B cell (primary cell): Measurements from ENCODE around the gene SORT1. TPM values are rescaled to one million over a fixed set of nuclear protein-coding genes. Genes with fewer than 3 reads are reported as not detected.

Experiments used
- ATAC-seq: fragments of 200-7000 bp; cut with Tn5 transposase; one replicate; pipeline ENCODE4 v1.10.0; 2021; ENCODE audit warnings: low read depth, mild to moderate bottlenecking, moderate number of reproducible peaks, moderate library complexity
- CTCF ChIA-PET: fragments of 350-600 bp; sonication (Branson Sonifier 250); formaldehyde crosslinking; loops from one replicate; lab custom pipeline; 2021; ENCODE audit warnings: antibody characterized with exemption, inconsistent platforms; lab: Charles Lee
- POLR2A ChIA-PET: fragments of 350-600 bp; sonication (Branson Sonifier 250); formaldehyde crosslinking; loops from one replicate; lab custom pipeline; 2021; ENCODE audit warnings: antibody characterized with exemption; lab: Charles Lee
- DNase-seq: peaks from one replicate; pipeline ENCODE4 v3.0.0; 2013
- H2AFZ ChIP-seq: 2 replicates; pipeline ENCODE4 v1.6.1; 2012; ENCODE audit warnings: mild to moderate bottlenecking, low read depth, low read length; ENCODE audit not compliant: insufficient read depth, poor library complexity, severe bottlenecking
- H3K27ac ChIP-seq, 2 donors: 1 replicate in 1 of 2; 2 replicates in 1 of 2; pipeline ENCODE4 v1.5.1; 2012 to 2013; ENCODE audit warnings: low read length in 2 of 2, mild to moderate bottlenecking in 2 of 2, moderate library complexity in 1 of 2
- H3K27me3 ChIP-seq, 4 experiments: fragments of 200-600 bp in 1 of 4; sonication (generic) in 1 of 4; replicated peaks in 1 of 4; 1 replicate in 2 of 4; 2 replicates in 2 of 4; pipeline versions ENCODE4 v1.6.1 to v1.7.0; 2013 to 2016; ENCODE audit warnings: low read length in 3 of 4, mild to moderate bottlenecking in 2 of 4, mixed read lengths in 1 of 4, moderate library complexity in 1 of 4; ENCODE audit not compliant: insufficient read depth in 4 of 4, control insufficient read depth in 3 of 4; ENCODE audit errors: control extremely low read depth in 1 of 4
- H3K36me3 ChIP-seq, 2 experiments: replicated peaks in 1 of 2; 1 replicate in 1 of 2; 2 replicates in 1 of 2; pipeline versions ENCODE4 v1.6.1 to v1.7.1; 2013; ENCODE audit warnings: low read length in 1 of 2; ENCODE audit not compliant: insufficient read depth in 2 of 2, control insufficient read depth in 1 of 2; ENCODE audit errors: control extremely low read depth in 1 of 2, extremely low read depth in 1 of 2
- H3K4me1 ChIP-seq, 2 donors: fragments of 200-600 bp in 1 of 2; sonication (generic) in 1 of 2; 1 replicate in 1 of 2; 2 replicates in 1 of 2; pipeline versions ENCODE4 v1.5.1 to v1.6.1; 2013 to 2017; ENCODE audit warnings: low read length in 2 of 2; ENCODE audit not compliant: control insufficient read depth in 2 of 2, insufficient read depth in 2 of 2
- H3K4me2 ChIP-seq: replicated peaks from 2 replicates; pipeline ENCODE3; 2012; ENCODE audit warnings: mild to moderate bottlenecking, low read depth, low read length; ENCODE audit not compliant: poor library complexity, severe bottlenecking
- H3K4me3 ChIP-seq, 5 experiments: fragments of 200-600 bp in 1 of 5; sonication (generic) in 1 of 5; 1 replicate in 3 of 5; 2 replicates in 2 of 5; pipeline versions ENCODE4 v1.5.1 to v1.7.0; 2011 to 2016; ENCODE audit warnings: low read length in 4 of 5, mild to moderate bottlenecking in 4 of 5, low read depth in 2 of 5, control low read depth in 1 of 5, moderate library complexity in 1 of 5; ENCODE audit not compliant: insufficient read depth in 1 of 5; ENCODE audit errors: control extremely low read depth in 1 of 5, extremely low read depth in 1 of 5
- H3K79me2 ChIP-seq: fragments of 200-600 bp; sonication (generic); one replicate; pipeline ENCODE4 v1.6.0; 2016; ENCODE audit warnings: low read length; ENCODE audit not compliant: control insufficient read depth, insufficient read depth
- H3K9ac ChIP-seq: fragments of 200-600 bp; sonication (generic); 2 replicates; pipeline ENCODE4 v1.6.1; 2017; ENCODE audit warnings: mild to moderate bottlenecking, low read length, moderate library complexity
- H3K9me3 ChIP-seq, 3 donors: one replicate each; pipeline versions ENCODE4 v1.6.1 to v1.7.1; 2013; ENCODE audit warnings: low read length in 2 of 3; ENCODE audit not compliant: control insufficient read depth in 2 of 3, insufficient read depth in 1 of 3; ENCODE audit errors: control extremely low read depth in 1 of 3
- H4K20me1 ChIP-seq: 2 replicates; pipeline ENCODE4 v1.6.0; 2012; ENCODE audit warnings: mild to moderate bottlenecking, low read length; ENCODE audit not compliant: insufficient read depth, control insufficient read depth, poor library complexity, severe bottlenecking
- H3K27ac Mint-ChIP-seq: one replicate; pipeline ENCODE4 v1.8.0; 2021; ENCODE audit warnings: mixed read lengths
- H3K27me3 Mint-ChIP-seq: one replicate; pipeline ENCODE4 v1.8.0; 2021; ENCODE audit warnings: mixed read lengths
- H3K4me1 Mint-ChIP-seq: one replicate; pipeline ENCODE4 v1.8.0; 2021; ENCODE audit warnings: mixed read lengths
- H3K4me3 Mint-ChIP-seq: one replicate; pipeline ENCODE4 v1.8.0; 2021; ENCODE audit warnings: mixed read lengths
- H3K9me3 Mint-ChIP-seq: one replicate; pipeline ENCODE4 v1.8.0; 2022; ENCODE audit warnings: mixed read lengths; ENCODE audit not compliant: insufficient read depth
- EZH2 ChIP-seq: IDR thresholded peaks from 2 replicates; pipeline ENCODE4 v1.6.1; 2012; ENCODE audit warnings: borderline replicate concordance, low read depth, mild to moderate bottlenecking, moderate library complexity, low read length; ENCODE audit not compliant: insufficient read depth, poor library complexity, severe bottlenecking
- WGBS: methylation state at CpG from one replicate; pipeline ENCODE4 v1.1.5; 2013; ENCODE audit warnings: missing lambda C conversion rate; ENCODE audit not compliant: insufficient coverage; 5-methylcytosine and 5-hydroxymethylcytosine counted together
- intact Hi-C: fragments of 100-400 bp; cut with micrococcal nuclease; formaldehyde crosslinking; loops from one replicate; pipeline ENCODE4 v1.10.0; 2022
- polyA plus RNA-seq: library from polyadenylated mRNA; depleted of rRNA; stranded (reverse); fragments of >200 nt; gene quantifications from 2 replicates; pipeline ENCODE4 v1.2.3, GENCODE V29; 2012
- total RNA-seq, 2 donors: library from RNA; stranded (reverse); fragments of 120-200 nt in 1 of 2; gene quantifications; 1 replicate in 1 of 2; 2 replicates in 1 of 2; pipeline versions ENCODE4 v1.2.3 to v1.2.4, GENCODE V29; 2013 to 2022
- TF ChIP-seq, protein P1 (sequence below): fragments of 200-600 bp; IDR thresholded peaks from one replicate; pipeline ENCODE4 v1.8.0; 2022; ENCODE audit warnings: antibody characterized with exemption, mild to moderate bottlenecking

SORT1 gene
- total and polyA plus RNA-seq, 2 donors (not counting 1 experiment from before 2014, with no cell fraction given), result 0.13 to 0.25 TPM

GRCh38 chr1:109282497-109282951 is 115.2 kb downstream of the SORT1 start:
- CTCF ChIA-PET, result interaction anchor here (0.9 to 8.8 kb wide), 12 partner anchors 9 to 702 kb away, joined by 3 to 387 read pairs (median 4); partner anchors contain the start of genes AHCYL1 and SORT1
- POLR2A ChIA-PET, result no interaction called here
- H3K4me2 ChIP-seq, result peak overlapping the region; percentile 92
- H3K27ac ChIP-seq, result no peak overlapping the region
- no peaks in the 10 kb centered on the region for H3K36me3 ChIP-seq
- Mint-ChIP-seq H3K4me1 (peaks cover 16% of the 10 kb centered on the region), H3K27me3 (peaks cover 3% of the 10 kb centered on the region), H3K9me3 (no peaks in the 10 kb centered on the region), H3K4me3 (peak overlapping the region; percentile 97), H3K27ac (peak overlapping the region; percentile 88)
- H3K4me1 ChIP-seq, result peaks cover 12 to 19% of the 10 kb centered on the region in 2 donors
- ATAC-seq, result no peak
- WGBS, result 17% methylated on average over 9 of the region's 10 CpGs
- H4K20me1 ChIP-seq, result no peaks in the 10 kb centered on the region
- H3K9me3 ChIP-seq, result no peaks in the 10 kb centered on the region
- no peak for DNase-seq
- intact Hi-C loops, result no loop called here
- peak overlapping the region; percentile 88 for H2AFZ ChIP-seq
- no peaks in the 10 kb centered on the region for H3K79me2 ChIP-seq
- H3K9ac ChIP-seq, result peak overlapping the region; percentile 88
- H3K27me3 ChIP-seq, result no peaks in the 10 kb centered on the region
- TF ChIP-seq EZH2, result no peak
- TF ChIP-seq, protein P1, sequence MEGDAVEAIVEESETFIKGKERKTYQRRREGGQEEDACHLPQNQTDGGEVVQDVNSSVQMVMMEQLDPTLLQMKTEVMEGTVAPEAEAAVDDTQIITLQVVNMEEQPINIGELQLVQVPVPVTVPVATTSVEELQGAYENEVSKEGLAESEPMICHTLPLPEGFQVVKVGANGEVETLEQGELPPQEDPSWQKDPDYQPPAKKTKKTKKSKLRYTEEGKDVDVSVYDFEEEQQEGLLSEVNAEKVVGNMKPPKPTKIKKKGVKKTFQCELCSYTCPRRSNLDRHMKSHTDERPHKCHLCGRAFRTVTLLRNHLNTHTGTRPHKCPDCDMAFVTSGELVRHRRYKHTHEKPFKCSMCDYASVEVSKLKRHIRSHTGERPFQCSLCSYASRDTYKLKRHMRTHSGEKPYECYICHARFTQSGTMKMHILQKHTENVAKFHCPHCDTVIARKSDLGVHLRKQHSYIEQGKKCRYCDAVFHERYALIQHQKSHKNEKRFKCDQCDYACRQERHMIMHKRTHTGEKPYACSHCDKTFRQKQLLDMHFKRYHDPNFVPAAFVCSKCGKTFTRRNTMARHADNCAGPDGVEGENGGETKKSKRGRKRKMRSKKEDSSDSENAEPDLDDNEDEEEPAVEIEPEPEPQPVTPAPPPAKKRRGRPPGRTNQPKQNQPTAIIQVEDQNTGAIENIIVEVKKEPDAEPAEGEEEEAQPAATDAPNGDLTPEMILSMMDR, result no peak
- peak overlapping the region; percentile 68 to 93 (median 80) for H3K4me3 ChIP-seq

DNA sequence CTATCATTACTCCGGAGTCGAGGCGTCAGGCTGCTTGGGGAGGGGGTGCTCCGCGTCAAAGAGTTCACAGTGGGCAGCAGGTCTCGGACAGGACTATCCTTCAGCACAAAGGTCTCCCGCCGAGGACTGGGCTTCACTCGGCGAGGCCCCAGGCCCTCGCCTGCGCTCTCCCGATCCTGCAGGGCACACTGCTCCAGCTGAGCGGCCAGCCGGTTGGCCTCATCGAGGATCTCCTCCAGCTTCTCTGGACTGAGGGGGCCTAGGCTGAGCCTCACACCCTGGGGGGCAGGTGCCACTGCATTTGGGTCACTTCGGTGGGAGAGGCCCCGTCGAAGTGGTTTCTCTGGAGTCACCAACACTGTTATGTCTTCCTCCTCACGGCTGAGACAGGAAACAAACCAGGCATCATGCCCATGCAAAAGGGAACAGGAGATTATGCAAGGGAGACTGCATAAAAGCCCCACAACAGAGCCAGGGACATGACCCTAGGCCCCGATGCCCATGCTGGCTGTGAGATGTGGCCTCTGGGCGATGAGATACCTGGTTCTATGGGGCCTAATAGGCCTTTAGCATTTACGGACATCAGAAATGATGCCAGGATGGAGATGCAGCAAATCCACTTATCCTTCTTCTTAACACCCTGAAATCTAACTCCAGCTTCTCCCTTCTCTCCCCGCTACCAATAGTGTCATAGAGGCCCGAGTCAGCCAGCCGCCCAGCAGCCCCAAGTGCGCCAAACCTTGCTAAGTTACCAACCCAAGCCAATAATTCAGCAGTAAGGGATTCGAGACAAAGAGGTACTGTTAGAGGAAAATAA is 115.8 kb downstream of the SORT1 start:
- no peaks in the 10 kb centered on the region for H3K27me3 ChIP-seq
- Mint-ChIP-seq H3K27ac (no peak overlapping the region), H3K4me3 (peak overlapping the region; percentile 97), H3K27me3 (peaks cover 3% of the 10 kb centered on the region), H3K9me3 (no peaks in the 10 kb centered on the region), H3K4me1 (peaks cover 16% of the 10 kb centered on the region)
- no peak overlapping the region for H3K4me3 ChIP-seq
- ChIA-PET CTCF (interaction anchor here (1.0 to 8.8 kb wide), 9 partner anchors 9 to 250 kb away, joined by 3 to 387 read pairs (median 3); partner anchors contain the start of gene SORT1), POLR2A (no interaction called here)
- intact Hi-C loops, result no loop called here
- peak overlapping the region; percentile 92 for H3K4me2 ChIP-seq
- no peak overlapping the region for H3K27ac ChIP-seq
- DNase-seq (no peak), ATAC-seq (no peak)
- TF ChIP-seq EZH2, result no peak
- TF ChIP-seq, protein P1, result no peak
- H3K9ac ChIP-seq, result no peak overlapping the region
- WGBS, result 85% methylated on average over 23 of the region's 28 CpGs
- no peaks in the 10 kb centered on the region for H4K20me1 ChIP-seq
- no peaks in the 10 kb centered on the region for H3K79me2 ChIP-seq
- peak overlapping the region; percentile 15 for H2AFZ ChIP-seq
- peaks cover 12 to 24% of the 10 kb centered on the region in 2 donors for H3K4me1 ChIP-seq
- H3K36me3 ChIP-seq, result no peaks in the 10 kb centered on the region
- H3K9me3 ChIP-seq, result no peaks in the 10 kb centered on the region
